Psoas muscle (tissue), 8 donors: ENCODE measurements around the gene CXCL5. TPM values are rescaled to one million over a fixed set of nuclear protein-coding genes. Genes with fewer than 3 reads are reported as not detected.

Experiments used
- ATAC-seq, 4 donors: fragments of 200-7000 bp; cut with Tn5 transposase; one replicate each; pipeline ENCODE4 v1.9.1; 2020; ENCODE audit warnings: moderate library complexity in 3 of 4, mild to moderate bottlenecking in 2 of 4
- DNase-seq, 2 donors: peaks; one replicate each; pipeline ENCODE4 v3.0.0-alpha.2; 2020
- H3K27ac ChIP-seq: fragments of 200-600 bp; one replicate; pipeline ENCODE4 v1.8.0; 2022
- H3K27me3 ChIP-seq, 3 donors: fragments of 200-600 bp in 1 of 3; one replicate each; pipeline versions ENCODE4 v1.6.1 to v1.8.0; 2013 to 2022; ENCODE audit warnings: low read length in 2 of 3, mild to moderate bottlenecking in 2 of 3, moderate library complexity in 1 of 3; ENCODE audit not compliant: insufficient read depth in 3 of 3
- H3K36me3 ChIP-seq, 2 donors: fragments of 200-600 bp in 1 of 2; one replicate each; pipeline versions ENCODE4 v1.6.1 to v1.8.0; 2013 to 2022; ENCODE audit warnings: low read depth in 1 of 2, mild to moderate bottlenecking in 1 of 2, moderate library complexity in 1 of 2; ENCODE audit not compliant: insufficient read depth in 1 of 2
- H3K4me1 ChIP-seq: fragments of 200-600 bp; one replicate; pipeline ENCODE4 v1.8.0; 2022
- H3K4me3 ChIP-seq: fragments of 200-600 bp; one replicate; pipeline ENCODE4 v1.8.0; 2022; ENCODE audit warnings: mild to moderate bottlenecking
- H3K9me3 ChIP-seq: fragments of 200-600 bp; one replicate; pipeline ENCODE4 v1.8.0; 2022
- WGBS, 3 donors: extraction: QIAGEN DNeasy Blood & Tissue Kit; methylation state at CpG; one replicate each; pipeline versions ENCODE4 v1.1.6 to v1.1.7; 2013; 5-methylcytosine and 5-hydroxymethylcytosine counted together
- intact Hi-C, 2 donors: fragments of 100-400 bp; cut with DNase I; formaldehyde crosslinking; loops; one replicate each; pipeline versions ENCODE4 v1.11.0 to v1.14.2; 2022
- long read RNA-seq, 2 donors: library from polyadenylated mRNA; unstranded; transcript quantifications; one replicate each; pipeline ENCODE4 v2.0.0, GENCODE V29; 2021
- polyA plus RNA-seq, 3 donors: library from polyadenylated mRNA; stranded (reverse); fragments of 200-250 nt; gene quantifications; one replicate each; pipeline ENCODE4 v1.2.3, GENCODE V29; 2013
- total RNA-seq, 4 donors: library from RNA; stranded (reverse); fragmentation: NEBNext Ultra II Directional in 2 of 4; extraction: Animal tissue kit (Norgen Biotek cat#: 25700) in 2 of 4; gene quantifications; one replicate each; pipeline versions ENCODE4 v1.2.1 to v1.2.4, GENCODE V29; 2021 to 2023
- TF ChIP-seq, protein P1 (sequence below): fragments of 200-600 bp; IDR thresholded peaks from one replicate; pipeline ENCODE4 v1.8.0; 2022; ENCODE audit warnings: antibody characterized with exemption
- donor health status: healthy with polysubstance abuse.
- donor health status: DM: no; HTN: no; CAD: no; lungs with moderate emphysema.
- donor health status: Bipolar disorder and iron deficiency.
- donor health status: healthy.
- donor health status: DM: yes; HTN: yes; CAD: no.
- donor health status: DM: no; HTN: no; CAD: no.
- donor health status: DM: no; HTN: no; CAD: no.
- donor health status: DM: yes; HTN: yes; CAD: no.

The CXCL5 gene
- total RNA-seq (under 1 TPM; 0.08 to 0.52 (median 0.15) TPM), polyA plus RNA-seq (under 1 TPM; 0.03 to 0.08 (median 0.05) TPM)
- long read RNA-seq, donor 1: 0 reads
- long read RNA-seq, donor 2: 0 reads

DNA sequence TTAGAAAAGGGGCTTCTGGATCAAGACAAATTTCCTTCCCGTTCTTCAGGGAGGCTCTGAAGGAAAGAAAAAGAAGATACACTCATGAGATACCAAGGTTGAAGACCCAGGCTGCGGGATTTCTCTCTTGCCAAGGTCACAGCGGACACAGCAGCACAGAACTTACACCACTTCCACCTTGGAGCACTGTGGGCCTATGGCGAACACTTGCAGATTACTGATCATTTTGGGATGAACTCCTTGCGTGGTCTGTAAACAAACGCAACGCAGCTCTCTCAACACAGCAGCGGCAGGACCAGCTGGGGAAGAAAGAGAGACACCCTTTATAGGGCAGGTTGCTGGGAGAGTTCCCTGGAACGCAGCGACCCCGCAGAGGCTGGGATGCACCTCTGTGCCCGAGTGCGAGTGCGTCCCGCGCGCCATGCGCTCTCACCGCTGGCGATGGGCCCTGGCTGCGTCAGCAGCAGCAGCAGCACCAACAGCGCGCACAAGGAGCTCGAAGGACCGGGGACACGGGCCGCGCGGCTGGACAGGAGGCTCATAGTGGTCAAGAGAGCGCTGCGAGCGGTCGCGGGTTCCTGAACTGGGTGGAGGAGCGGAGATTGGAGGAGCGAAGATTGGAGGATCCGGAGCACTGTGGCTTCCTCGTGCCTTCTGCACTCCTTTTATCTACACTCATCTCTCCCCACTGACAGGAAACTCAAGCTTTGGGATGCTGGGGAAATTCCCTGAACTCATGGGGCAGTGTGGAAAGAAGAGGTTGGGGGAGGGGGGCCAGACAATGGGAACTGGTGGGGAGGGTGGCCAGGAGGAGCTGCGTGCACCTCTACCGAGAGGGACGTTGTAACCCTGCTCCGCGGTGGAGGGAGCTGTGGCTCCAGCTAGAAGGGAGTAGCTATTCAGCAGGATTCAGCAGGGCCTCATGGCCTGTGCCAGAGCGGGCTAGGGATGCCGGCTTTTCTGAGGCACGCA is at the start of gene CXCL5:
TSS of gene CXCL5 (minus strand) at position 638 of the 972 bp plus-strand sequence. CDS start at position 542, 96 bp downstream.
- DNase-seq (peak; percentile 19 to 53), ATAC-seq (peak in 1 of 4 donors; percentile 23)
- TF ChIP-seq, protein P1, sequence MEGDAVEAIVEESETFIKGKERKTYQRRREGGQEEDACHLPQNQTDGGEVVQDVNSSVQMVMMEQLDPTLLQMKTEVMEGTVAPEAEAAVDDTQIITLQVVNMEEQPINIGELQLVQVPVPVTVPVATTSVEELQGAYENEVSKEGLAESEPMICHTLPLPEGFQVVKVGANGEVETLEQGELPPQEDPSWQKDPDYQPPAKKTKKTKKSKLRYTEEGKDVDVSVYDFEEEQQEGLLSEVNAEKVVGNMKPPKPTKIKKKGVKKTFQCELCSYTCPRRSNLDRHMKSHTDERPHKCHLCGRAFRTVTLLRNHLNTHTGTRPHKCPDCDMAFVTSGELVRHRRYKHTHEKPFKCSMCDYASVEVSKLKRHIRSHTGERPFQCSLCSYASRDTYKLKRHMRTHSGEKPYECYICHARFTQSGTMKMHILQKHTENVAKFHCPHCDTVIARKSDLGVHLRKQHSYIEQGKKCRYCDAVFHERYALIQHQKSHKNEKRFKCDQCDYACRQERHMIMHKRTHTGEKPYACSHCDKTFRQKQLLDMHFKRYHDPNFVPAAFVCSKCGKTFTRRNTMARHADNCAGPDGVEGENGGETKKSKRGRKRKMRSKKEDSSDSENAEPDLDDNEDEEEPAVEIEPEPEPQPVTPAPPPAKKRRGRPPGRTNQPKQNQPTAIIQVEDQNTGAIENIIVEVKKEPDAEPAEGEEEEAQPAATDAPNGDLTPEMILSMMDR: no peak
- Histone ChIP-seq H3K4me3 (peak within 1 kb of the TSS; percentile 49), H3K27ac (no peak within 1 kb of the TSS), H3K9me3 (no peaks in the 10 kb centered on the region), H3K4me1 (no peaks in the 10 kb centered on the region), H3K36me3 (no peaks in the 10 kb centered on the region), H3K27me3 (peaks cover 2 to 13% (median 3%) of the 10 kb centered on the region in 3 donors)
- intact Hi-C loops: no loop called here
- WGBS, 3 donors: 8 to 13% (median 8%) methylated on average over 45 to 46 of the region's 46 CpGs

DNA sequence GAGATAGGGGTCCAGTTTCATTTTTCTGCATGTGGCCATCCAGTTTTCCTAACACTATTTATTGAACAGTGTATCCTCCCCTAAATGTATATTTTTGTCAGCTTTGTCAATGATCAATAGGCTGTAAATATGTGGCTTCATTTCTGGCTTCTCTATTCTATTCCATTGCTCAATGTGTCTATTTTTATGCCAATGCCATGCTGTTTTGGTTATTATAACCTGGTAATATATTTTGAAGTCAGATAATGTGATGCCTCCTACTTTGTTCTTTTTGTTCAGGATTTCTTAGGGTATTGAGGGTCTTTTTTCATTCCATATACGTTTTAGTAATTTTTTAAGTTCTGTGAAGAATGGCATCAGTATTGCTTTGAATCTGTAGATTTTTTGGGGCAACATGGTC is 48.7 kb upstream of the CXCL5 start:
- WGBS, 3 donors: 45 to 73% (median 53%) methylated on average over 1 of the region's 1 CpG
- H3K36me3 ChIP-seq: no peaks in the 10 kb centered on the region
- DNase-seq (no peak), ATAC-seq (no peak)
- peaks cover 3% of the 10 kb centered on the region for H3K9me3 ChIP-seq
- no peak overlapping the region for H3K4me3 ChIP-seq
- H3K27me3 ChIP-seq: no peaks in the 10 kb centered on the region
- intact Hi-C loops: loop anchor here in 1 of 2 donors (10.0 kb wide), 1 partner anchor 618 kb away; no protein-coding TSS in a partner anchor
- H3K27ac ChIP-seq: no peak overlapping the region
- TF ChIP-seq, protein P1: no peak
- H3K4me1 ChIP-seq: no peaks in the 10 kb centered on the region

DNA sequence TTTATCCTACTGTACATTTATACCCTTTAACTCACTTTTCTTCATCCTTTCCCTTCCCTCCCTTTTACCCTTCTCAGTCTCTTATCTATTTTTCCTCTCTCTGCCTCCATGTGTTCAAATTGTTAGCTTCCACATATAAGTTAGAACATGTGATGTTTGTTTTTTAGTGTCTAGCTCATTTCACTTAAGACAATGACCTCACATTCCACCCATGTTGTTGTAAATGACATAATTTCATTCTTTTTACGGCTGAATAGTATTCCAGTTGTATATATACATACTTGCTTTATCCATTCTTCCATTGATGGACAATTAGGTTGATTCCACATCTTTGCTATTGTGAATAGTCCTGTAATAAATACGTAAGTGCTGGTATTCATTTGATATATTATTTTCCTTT is 47.3 kb upstream of the CXCL5 start:
- Histone ChIP-seq H3K27ac (no peak overlapping the region), H3K36me3 (no peaks in the 10 kb centered on the region), H3K27me3 (no peaks in the 10 kb centered on the region), H3K4me1 (no peaks in the 10 kb centered on the region), H3K9me3 (peaks cover 3% of the 10 kb centered on the region), H3K4me3 (no peak overlapping the region)
- ATAC-seq (no peak), DNase-seq (no peak)
- WGBS, 3 donors: 86 to 92% (median 90%) methylated on average over 2 of the region's 2 CpGs
- TF ChIP-seq, protein P1: no peak
- intact Hi-C loops: loop anchor here in 1 of 2 donors (10.0 kb wide), 1 partner anchor 619 kb away; no protein-coding TSS in a partner anchor

DNA sequence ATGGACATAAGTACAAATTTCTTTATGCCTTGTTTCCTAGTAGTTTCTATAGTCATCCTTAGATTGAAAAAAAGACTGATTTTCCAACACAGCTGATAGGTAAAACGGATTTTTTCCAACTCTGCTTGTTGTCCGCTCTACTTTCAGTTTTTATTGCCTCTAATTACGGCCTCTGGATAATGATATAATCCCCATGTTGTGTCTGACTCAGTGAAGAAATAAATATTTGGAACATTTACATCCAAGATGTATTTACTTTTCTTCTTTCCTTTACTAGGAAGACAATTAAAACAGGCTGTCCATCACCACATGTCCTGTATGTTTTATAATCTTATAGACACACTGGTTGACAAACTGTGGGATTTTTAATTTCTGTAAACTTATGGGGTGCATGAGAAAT is 46.8 kb upstream of the CXCL5 start:
- no peak overlapping the region for H3K27ac ChIP-seq
- H3K4me1 ChIP-seq: no peaks in the 10 kb centered on the region
- H3K4me3 ChIP-seq: no peak overlapping the region
- intact Hi-C loops: loop anchor here in 1 of 2 donors (10.0 kb wide), 1 partner anchor 620 kb away; no protein-coding TSS in a partner anchor
- peaks cover 3% of the 10 kb centered on the region for H3K9me3 ChIP-seq
- no peaks in the 10 kb centered on the region for H3K27me3 ChIP-seq
- DNase-seq: no peak
- no peaks in the 10 kb centered on the region for H3K36me3 ChIP-seq
- WGBS, 3 donors: 59 to 66% (median 61%) methylated on average over 3 of the region's 3 CpGs
- ATAC-seq: no peak
- TF ChIP-seq, protein P1: no peak
